Endothelial cell of umbilical vein (primary cell): Measurements from ENCODE around the gene CYP1B1. TPM values are rescaled to one million over a fixed set of nuclear protein-coding genes. Genes with fewer than 3 reads are reported as not detected.

Experiments used
- BruUV-seq: library from RNA; stranded (reverse); fragments of 400-500 nt; replicated peaks from 2 replicates; lab custom pipeline; 2021; lab: Mats Ljungman, UMichigan
- CTCF ChIA-PET: fragments of 300-600, 350-600 bp; sonication (Branson Sonifier 250); formaldehyde crosslinking; loops from one replicate; lab custom pipeline; 2021; ENCODE audit warnings: antibody characterized with exemption, inconsistent platforms; lab: Charles Lee
- POLR2A ChIA-PET: fragments of 300-600, 350-600 bp; sonication (Branson Sonifier 250); formaldehyde crosslinking; loops from one replicate; lab custom pipeline; 2021; ENCODE audit warnings: antibody characterized with exemption, inconsistent platforms; lab: Charles Lee
- DNase-seq: peaks from one replicate; pipeline ENCODE4 v3.0.0-alpha.2; 2011; ENCODE audit warnings: low read depth, low spot score
- FAIRE-seq: peaks from 2 replicates; lab custom pipeline; 2011; peaks lifted over from hg19 to GRCh38; lab: Jason Lieb, UNC
- H2AFZ ChIP-seq: 2 replicates; pipeline ENCODE4 v1.6.0; 2012; ENCODE audit warnings: low read depth, low read length, control low read depth, inconsistent platforms
- H3K27ac ChIP-seq: 2 replicates; pipeline ENCODE4 v1.5.1; 2011; ENCODE audit warnings: low read depth, mild to moderate bottlenecking, control low read depth, low read length, moderate library complexity; ENCODE audit not compliant: insufficient read depth
- H3K27me3 ChIP-seq, 2 experiments: 2 replicates each; pipeline versions ENCODE4 v1.6.0 to v1.6.1; 2011; ENCODE audit warnings: low read length in 2 of 2, mixed read lengths in 1 of 2; ENCODE audit not compliant: control insufficient read depth in 2 of 2, insufficient read depth in 2 of 2
- H3K36me3 ChIP-seq, 2 experiments: 2 replicates in 1 of 2; 3 replicates in 1 of 2; pipeline ENCODE4 v1.5.1; 2011; ENCODE audit warnings: low read length in 2 of 2, mild to moderate bottlenecking in 1 of 2, moderate library complexity in 1 of 2; ENCODE audit not compliant: control insufficient read depth in 2 of 2, insufficient read depth in 2 of 2; ENCODE audit errors: extremely low read depth in 1 of 2
- H3K4me1 ChIP-seq: 3 replicates; pipeline ENCODE4 v1.5.1; 2011; ENCODE audit warnings: mild to moderate bottlenecking, low read length; ENCODE audit not compliant: control insufficient read depth, insufficient read depth; ENCODE audit errors: extremely low read depth
- H3K4me2 ChIP-seq: 2 replicates; pipeline ENCODE4 v1.6.1; 2011; ENCODE audit warnings: low read length, control low read depth, mixed read lengths; ENCODE audit not compliant: insufficient read depth
- H3K4me3 ChIP-seq, 3 experiments: fragments of 200-600 bp in 1 of 3; sonication (generic), shearing (Covaris generic) in 1 of 3; replicated peaks in 1 of 3; 2 replicates each; pipeline ENCODE4 v1.5.1; 2011 to 2016; ENCODE audit warnings: control low read depth in 3 of 3, low read length in 3 of 3, mild to moderate bottlenecking in 2 of 3, inconsistent platforms in 1 of 3, low read depth in 1 of 3, moderate library complexity in 1 of 3; ENCODE audit not compliant: insufficient read depth in 1 of 3
- H3K79me2 ChIP-seq: 2 replicates; pipeline ENCODE4 v1.6.0; 2012; ENCODE audit warnings: low read length, inconsistent platforms; ENCODE audit not compliant: control insufficient read depth, insufficient read depth
- H3K9ac ChIP-seq: replicated peaks from 2 replicates; pipeline ENCODE3; 2011; ENCODE audit warnings: low read length, control low read depth; ENCODE audit not compliant: insufficient read depth; ENCODE audit errors: extremely low read depth
- H3K9me1 ChIP-seq: replicated peaks from 3 replicates; pipeline ENCODE4 v1.6.0; 2011; ENCODE audit warnings: mild to moderate bottlenecking, low read length; ENCODE audit not compliant: control insufficient read depth, insufficient read depth; ENCODE audit errors: extremely low read depth
- H3K9me3 ChIP-seq: replicated peaks from 2 replicates; pipeline ENCODE4 v1.5.1; 2012; ENCODE audit warnings: low read length, inconsistent platforms; ENCODE audit not compliant: control insufficient read depth, insufficient read depth
- H4K20me1 ChIP-seq: replicated peaks from 2 replicates; pipeline ENCODE3; 2011; ENCODE audit warnings: mild to moderate bottlenecking, low read length; ENCODE audit not compliant: control insufficient read depth, insufficient read depth; ENCODE audit errors: extremely low read depth
- CTCF ChIP-seq, 2 donors: IDR thresholded peaks; 1 replicate in 1 of 2; 2 replicates in 1 of 2; pipeline ENCODE4 v1.5.1; 2011; ENCODE audit warnings: low read length in 2 of 2, mild to moderate bottlenecking in 2 of 2, moderate library complexity in 2 of 2, control low read depth in 1 of 2, inconsistent platforms in 1 of 2, low read depth in 1 of 2; ENCODE audit not compliant: insufficient read depth in 1 of 2; ENCODE audit errors: extremely low read depth in 1 of 2
- EZH2 ChIP-seq: IDR thresholded peaks from 2 replicates; pipeline ENCODE4 v1.6.1; 2012; ENCODE audit warnings: borderline replicate concordance, low read depth, mild to moderate bottlenecking, moderate library complexity, low read length, inconsistent platforms; ENCODE audit not compliant: severe bottlenecking
- FOS ChIP-seq: IDR thresholded peaks from 2 replicates; pipeline ENCODE4 v1.6.1; 2011; ENCODE audit warnings: mild to moderate bottlenecking, low read length, moderate library complexity, borderline replicate concordance; ENCODE audit not compliant: insufficient read depth
- GATA2 ChIP-seq: IDR thresholded peaks from 2 replicates; pipeline ENCODE4 v1.7.0; 2011; ENCODE audit warnings: low read depth, mild to moderate bottlenecking, moderate library complexity, mixed read lengths, low read length; ENCODE audit not compliant: insufficient read length, insufficient read depth
- JUN ChIP-seq: IDR thresholded peaks from 2 replicates; pipeline ENCODE4 v1.6.1; 2011; ENCODE audit warnings: borderline replicate concordance, low read depth; ENCODE audit not compliant: insufficient read length, insufficient read depth
- MAX ChIP-seq: IDR thresholded peaks from 2 replicates; pipeline ENCODE4 v1.6.1; 2011; ENCODE audit not compliant: insufficient read depth, insufficient read length
- MYC ChIP-seq: IDR thresholded peaks from one replicate; pipeline ENCODE4 v1.6.1; 2011; ENCODE audit warnings: mild to moderate bottlenecking, low read depth, low read length
- POLR2A ChIP-seq: IDR thresholded peaks from 2 replicates; pipeline ENCODE4 v1.6.1; 2012; ENCODE audit warnings: low read depth, mild to moderate bottlenecking, control low read depth, low read length
- POLR2AphosphoS5 ChIP-seq: IDR thresholded peaks from 2 replicates; pipeline ENCODE4 v1.6.1; 2012; ENCODE audit warnings: low read depth, mild to moderate bottlenecking, control low read depth, low read length, moderate library complexity; ENCODE audit not compliant: insufficient read depth
- dilution Hi-C: fragments of 300-500 bp; cut with MboI; formaldehyde crosslinking; loops from one replicate; pipeline ENCODE4 v1.15.0; 2019; ENCODE audit warnings: low sequenced_read_pairs; ENCODE audit not compliant: extremely low pct_ligation_motif_present
- intact Hi-C: fragments of 100-400 bp; cut with micrococcal nuclease; formaldehyde crosslinking; loops from one replicate; pipeline ENCODE4 v1.10.0; 2022
- polyA plus RNA-seq, 4 experiments: library from polyadenylated mRNA; depleted of rRNA in 3 of 4; stranded (reverse) in 3 of 4; unstranded in 1 of 4; fragments of >200 nt; gene quantifications; 2 replicates each; pipeline versions ENCODE4 v1.2.1 to v1.2.3, GENCODE V29; 2011 to 2012; ENCODE audit warnings: missing spikeins in 1 of 4
- total RNA-seq: library from RNA; stranded (reverse); gene quantifications from 2 replicates; pipeline ENCODE4 v1.2.3, GENCODE V29; 2021

The CYP1B1 gene
- total and polyA plus RNA-seq, 2 donors (not counting 3 experiments of a cell fraction or from before 2014, with no cell fraction given), result 0.01 TPM; not detected in 1

- ChIA-PET POLR2A (no interaction called here), CTCF (no interaction called here)
- Histone ChIP-seq H3K27ac (no peak overlapping the region), H3K27me3 (peaks cover 26 to 36% of the 10 kb centered on the region in 2 experiments), H3K4me3 (no peak overlapping the region), H3K79me2 (no peaks in the 10 kb centered on the region), H3K4me1 (no peaks in the 10 kb centered on the region), H3K36me3 (no peaks in the 10 kb centered on the region), H4K20me1 (no peaks in the 10 kb centered on the region), H3K9ac (no peak overlapping the region), H3K4me2 (no peak overlapping the region), H3K9me3 (no peaks in the 10 kb centered on the region), H3K9me1 (no peaks in the 10 kb centered on the region), H2AFZ (no peak overlapping the region)
- BruUV-seq, result no TSS peak
- intact Hi-C loops, result no loop called here
- TF ChIP-seq POLR2A (no peak), FOS (no peak), GATA2 (no peak), EZH2 (no peak), JUN (no peak), MYC (no peak), CTCF (IDR thresholded peaks at IDR 0.05; ENCODE audit: extremely low read depth in 1 of 2, insufficient read depth in 1 of 2, low read depth in 1 of 2, low read length in 2 of 2) (no peak), MAX (no peak), POLR2AphosphoS5 (no peak)
- DNase-seq, result no peak
- dilution Hi-C loops, result no loop called here
- FAIRE-seq, result no peak
These were observed 42.3 kb downstream of the CYP1B1 start for GRCh38 chr2:38033646-38034045.
